Liver (tissue), 9 donors: ENCODE data around the gene C15orf39. TPM values are rescaled to one million over a fixed set of nuclear protein-coding genes. Genes with fewer than 3 reads are reported as not detected.
"Not testable (repeated sequence)": the region's sequence is repeated elsewhere in the genome, so short reads cannot be mapped to it uniquely, and the experiment has no call there.

Source experiments
- DNase-seq: peaks from one replicate; pipeline ENCODE4 v3.0.0-alpha.2; 2017; ENCODE audit warnings: low spot score
- H3K27ac ChIP-seq, 2 donors: one replicate each; pipeline ENCODE4 v1.7.0; 2013; ENCODE audit warnings: inconsistent platforms in 2 of 2, low read length in 2 of 2, control low read depth in 1 of 2, low read depth in 1 of 2, mild to moderate bottlenecking in 1 of 2
- H3K27me3 ChIP-seq, 4 donors: one replicate each; pipeline versions ENCODE4 v1.6.1 to v1.7.0; 2013; ENCODE audit warnings: low read length in 3 of 4, inconsistent platforms in 1 of 4, mild to moderate bottlenecking in 1 of 4, moderate library complexity in 1 of 4; ENCODE audit not compliant: control insufficient read depth in 4 of 4, insufficient read depth in 4 of 4
- H3K36me3 ChIP-seq, 4 donors: one replicate each; pipeline versions ENCODE4 v1.6.1 to v1.7.0; 2013; ENCODE audit warnings: low read length in 3 of 4, mild to moderate bottlenecking in 3 of 4, low read depth in 1 of 4, moderate library complexity in 1 of 4; ENCODE audit not compliant: control insufficient read depth in 4 of 4, insufficient read depth in 3 of 4
- H3K4me1 ChIP-seq, 4 donors: one replicate each; pipeline versions ENCODE4 v1.6.1 to v1.7.0; 2013; ENCODE audit warnings: low read length in 3 of 4, mild to moderate bottlenecking in 3 of 4, moderate library complexity in 1 of 4; ENCODE audit not compliant: control insufficient read depth in 4 of 4, insufficient read depth in 4 of 4
- H3K4me3 ChIP-seq, 3 donors: one replicate each; pipeline versions ENCODE4 v1.6.1 to v1.7.0; 2013; ENCODE audit warnings: low read length in 3 of 3, control low read depth in 1 of 3, low read depth in 1 of 3, mild to moderate bottlenecking in 1 of 3
- H3K9ac ChIP-seq, 2 donors: one replicate each; pipeline ENCODE4 v1.7.0; 2013; ENCODE audit warnings: low read length in 2 of 2, mild to moderate bottlenecking in 2 of 2, moderate library complexity in 2 of 2, control low read depth in 1 of 2, low read depth in 1 of 2
- H3K9me3 ChIP-seq, 4 donors: one replicate each; pipeline versions ENCODE4 v1.6.1 to v1.7.0; 2013; ENCODE audit warnings: low read length in 3 of 4; ENCODE audit not compliant: control insufficient read depth in 4 of 4
- EGR1 ChIP-seq, 2 donors: IDR thresholded peaks; 2 replicates each; pipeline ENCODE4 v1.6.1; 2016 to 2018; ENCODE audit warnings: antibody characterized with exemption in 2 of 2, low read depth in 2 of 2
- FOXA1 ChIP-seq: IDR thresholded peaks from 2 replicates; pipeline ENCODE4 v1.6.1; 2016; ENCODE audit warnings: antibody characterized with exemption
- FOXA2 ChIP-seq: IDR thresholded peaks from 2 replicates; pipeline ENCODE4 v1.6.1; 2016; ENCODE audit warnings: antibody characterized with exemption
- GABPA ChIP-seq, 2 donors: IDR thresholded peaks in 1 of 2; conservative IDR thresholded peaks in 1 of 2; 2 replicates each; pipeline ENCODE4 v1.6.1; 2016; ENCODE audit warnings: antibody characterized with exemption in 2 of 2, mild to moderate bottlenecking in 1 of 2, moderate library complexity in 1 of 2
- JUND ChIP-seq, 2 donors: IDR thresholded peaks; 2 replicates each; pipeline ENCODE4 v1.6.1; 2016; ENCODE audit warnings: antibody characterized with exemption in 2 of 2
- NR2F2 ChIP-seq: IDR thresholded peaks from 2 replicates; pipeline ENCODE4 v1.6.1; 2016; ENCODE audit warnings: antibody characterized with exemption
- RAD21 ChIP-seq, 2 donors: IDR thresholded peaks; 2 replicates each; pipeline ENCODE4 v1.6.1; 2016; ENCODE audit warnings: antibody characterized with exemption in 2 of 2, mild to moderate bottlenecking in 2 of 2
- RXRA ChIP-seq, 2 donors: IDR thresholded peaks; 2 replicates each; pipeline ENCODE4 v1.6.1; 2017 to 2018; ENCODE audit warnings: antibody characterized with exemption in 2 of 2, mild to moderate bottlenecking in 1 of 2
- SP1 ChIP-seq: IDR thresholded peaks from 2 replicates; pipeline ENCODE4 v1.6.1; 2018; ENCODE audit warnings: antibody characterized with exemption, mild to moderate bottlenecking
- YY1 ChIP-seq: IDR thresholded peaks from 2 replicates; pipeline ENCODE4 v1.6.1; 2016; ENCODE audit warnings: antibody characterized with exemption, mild to moderate bottlenecking
- WGBS: extraction: QIAGEN DNeasy Blood & Tissue Kit; methylation state at CpG from one replicate; pipeline ENCODE4 v1.1.7; 2013; 5-methylcytosine and 5-hydroxymethylcytosine counted together
- polyA plus RNA-seq, 2 donors: library from polyadenylated mRNA; stranded (reverse) in 1 of 2; unstranded in 1 of 2; fragments of 200-250 nt in 1 of 2; fragments of >200 nt in 1 of 2; fragmentation: Nextera tagmentation in 1 of 2; extraction: Ambion mirVana in 1 of 2; gene quantifications; one replicate each; pipeline versions ENCODE4 v1.2.1 to v1.2.3, GENCODE V29; 2013 to 2015
- total RNA-seq, 2 donors: library from RNA; depleted of rRNA; stranded (reverse); fragments of >200 nt; gene quantifications; one replicate each; pipeline ENCODE4 v1.2.3, GENCODE V29; 2014
- TF ChIP-seq, protein P1 (sequence below): IDR thresholded peaks from 2 replicates; pipeline ENCODE4 v1.6.1; 2016; ENCODE audit warnings: antibody characterized with exemption
- TF ChIP-seq, protein P2 (sequence below): IDR thresholded peaks from 2 replicates; pipeline ENCODE4 v1.6.1; 2016; ENCODE audit warnings: antibody characterized with exemption
- donor health status: healthy.
- donor health status: healthy.
- donor health status: healthy.
- donor health status: healthy.
- donor health status: healthy.

The C15orf39 gene
- total and polyA plus RNA-seq, 4 donors = 1.2 to 4.0 (median 3.0) TPM

DNA sequence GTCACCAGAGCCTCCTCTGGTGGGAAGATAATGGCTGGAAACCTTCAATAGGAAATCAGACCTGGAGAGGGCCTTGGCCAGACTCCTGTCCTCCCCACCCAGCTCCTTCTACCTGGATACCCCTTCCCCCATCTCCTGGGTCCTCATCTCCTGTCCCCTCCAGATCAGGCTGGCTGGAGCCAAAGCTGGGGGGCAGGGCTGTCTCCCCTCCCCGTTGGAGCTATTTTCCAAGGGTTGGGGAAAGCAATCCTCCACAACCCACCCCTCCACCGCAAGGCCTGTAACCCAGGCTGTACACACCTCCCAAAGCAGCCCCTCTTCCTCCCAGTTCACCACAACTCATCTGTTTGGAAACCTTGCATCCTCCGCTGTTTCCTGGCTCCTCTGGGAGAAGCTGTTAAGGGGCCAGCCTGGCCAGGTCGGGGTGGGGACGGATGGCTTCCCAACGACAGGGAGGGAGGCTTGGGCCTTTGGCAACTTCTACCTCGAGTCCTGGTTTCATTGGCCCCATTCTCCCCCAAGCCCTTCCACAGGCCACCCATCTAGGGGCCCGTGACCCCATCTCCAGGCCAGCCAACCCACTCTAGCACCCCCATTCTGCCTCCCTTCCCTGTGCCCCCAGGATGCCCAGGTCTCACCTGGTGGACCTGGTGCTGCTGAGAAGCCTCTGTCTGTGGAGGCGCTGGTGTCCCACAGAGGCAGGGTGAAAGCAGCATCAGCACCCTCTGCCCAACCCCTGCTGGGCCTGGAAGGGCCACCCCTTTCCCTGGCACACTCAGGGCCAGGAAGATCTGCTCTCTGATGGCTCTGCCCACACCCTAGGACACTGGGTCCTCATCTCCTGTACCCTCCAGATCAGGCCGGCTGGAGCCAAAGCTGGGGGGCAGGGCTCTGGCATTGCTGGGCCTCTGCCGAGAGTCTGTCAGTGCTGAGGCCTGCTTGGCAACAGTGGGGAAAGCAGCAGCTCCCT lies 34.4 kb downstream of the C15orf39 start:
- Histone ChIP-seq H3K9me3 (no peaks in the 10 kb centered on the region), H3K4me3 (no peak overlapping the region), H3K4me1 (no peaks in the 10 kb centered on the region), H3K27ac (no peak overlapping the region), H3K27me3 (peaks cover 0 to 6% (median 0%) of the 10 kb centered on the region in 4 donors), H3K36me3 (no peaks in the 10 kb centered on the region), H3K9ac (no peak overlapping the region)
- WGBS = 90% methylated on average over 11 of the region's 11 CpGs
- DNase-seq = no peak
- TF ChIP-seq EGR1 (IDR thresholded peaks at IDR 0.05; ENCODE audit: low read depth in 2 of 2) (no peak), YY1 (no peak)
- TF ChIP-seq, protein P1, sequence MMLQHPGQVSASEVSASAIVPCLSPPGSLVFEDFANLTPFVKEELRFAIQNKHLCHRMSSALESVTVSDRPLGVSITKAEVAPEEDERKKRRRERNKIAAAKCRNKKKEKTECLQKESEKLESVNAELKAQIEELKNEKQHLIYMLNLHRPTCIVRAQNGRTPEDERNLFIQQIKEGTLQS = no peak

DNA sequence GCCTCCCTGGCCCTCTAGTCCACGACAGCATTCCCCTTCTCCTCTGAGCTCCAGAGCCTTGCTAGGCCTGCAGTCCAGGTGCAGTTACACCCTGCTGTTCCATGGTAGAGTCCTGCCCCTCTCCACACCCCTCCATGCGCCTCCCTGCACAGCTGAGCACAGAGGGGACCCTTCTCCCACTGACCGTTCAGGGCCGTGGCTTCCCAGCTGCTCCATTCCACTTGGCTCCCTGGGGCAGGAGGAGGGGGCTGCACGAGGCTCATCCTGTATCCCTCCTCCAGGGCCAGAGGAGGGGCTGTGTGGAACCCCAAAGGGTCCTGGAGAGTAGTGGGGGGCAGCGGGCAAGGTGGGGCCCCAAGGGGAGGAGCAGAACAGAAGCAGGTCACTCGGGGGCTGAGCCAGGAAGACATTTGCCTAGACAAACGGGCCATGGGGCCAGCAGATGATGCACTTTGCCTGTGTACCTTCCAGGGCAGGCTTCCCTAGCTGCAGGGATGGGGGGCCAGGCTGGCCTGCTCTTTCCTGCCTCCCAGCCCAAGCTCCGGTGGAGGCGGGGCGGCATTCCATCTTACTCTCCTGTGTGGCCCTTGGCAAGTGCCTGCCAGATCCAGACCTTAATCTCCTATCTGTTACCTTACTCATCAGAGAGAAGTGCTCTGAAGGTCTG lies 35.8 kb downstream of the C15orf39 start:
- no peak overlapping the region for H3K27ac ChIP-seq
- TF ChIP-seq, protein P1 = no peak
- TF ChIP-seq, protein P2, sequence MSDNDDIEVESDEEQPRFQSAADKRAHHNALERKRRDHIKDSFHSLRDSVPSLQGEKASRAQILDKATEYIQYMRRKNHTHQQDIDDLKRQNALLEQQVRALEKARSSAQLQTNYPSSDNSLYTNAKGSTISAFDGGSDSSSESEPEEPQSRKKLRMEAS = no peak
- no peak for TF ChIP-seq GABPA (IDR thresholded peaks at IDR 0.05 in 1 of 2, conservative IDR thresholded peaks at IDR 0.05 in 1 of 2)
- no peak for TF ChIP-seq NR2F2
- no peak for TF ChIP-seq RXRA (IDR thresholded peaks at IDR 0.05)
- TF ChIP-seq SP1 = no peak
- TF ChIP-seq EGR1 (IDR thresholded peaks at IDR 0.05; ENCODE audit: low read depth in 2 of 2) = no peak
- TF ChIP-seq JUND (IDR thresholded peaks at IDR 0.05) = no peak
- H3K27me3 ChIP-seq = peaks cover 0 to 6% (median 0%) of the 10 kb centered on the region in 4 donors
- H3K36me3 ChIP-seq = no peaks in the 10 kb centered on the region
- no peak overlapping the region for H3K4me3 ChIP-seq
- no peak for DNase-seq
- whole genome bisulfite sequencing = 86% methylated on average over 11 of the region's 11 CpGs
- no peaks in the 10 kb centered on the region for H3K9me3 ChIP-seq
- H3K9ac ChIP-seq = no peak overlapping the region
- H3K4me1 ChIP-seq = no peaks in the 10 kb centered on the region

DNA sequence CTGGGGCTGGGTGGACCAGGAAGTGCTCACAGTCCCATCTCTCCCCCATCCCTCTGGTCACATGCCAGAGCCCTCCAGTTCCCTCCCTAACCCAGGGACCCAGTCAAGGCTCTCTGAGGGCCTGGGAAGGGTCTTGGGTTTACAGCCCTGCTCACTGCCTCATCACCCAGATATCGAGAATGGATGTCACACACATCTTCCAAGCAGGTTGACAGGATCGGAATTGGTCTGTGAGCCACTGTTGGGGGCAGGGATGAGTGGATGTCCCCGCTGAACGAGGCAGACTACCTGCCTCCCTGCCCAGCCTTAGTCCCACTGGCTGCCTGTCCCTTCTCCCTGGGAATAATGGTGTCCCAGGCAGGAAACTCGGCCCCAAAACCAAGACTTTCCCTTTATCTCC lies 36.5 kb downstream of the C15orf39 start:
- no peak for TF ChIP-seq GABPA (IDR thresholded peaks at IDR 0.05 in 1 of 2, conservative IDR thresholded peaks at IDR 0.05 in 1 of 2)
- TF ChIP-seq SP1 = no peak
- TF ChIP-seq FOXA1 = no peak
- TF ChIP-seq RXRA (IDR thresholded peaks at IDR 0.05) = no peak
- TF ChIP-seq FOXA2 = no peak
- no peak for TF ChIP-seq RAD21 (IDR thresholded peaks at IDR 0.05)
- TF ChIP-seq EGR1 (IDR thresholded peaks at IDR 0.05; ENCODE audit: low read depth in 2 of 2) = no peak

DNA sequence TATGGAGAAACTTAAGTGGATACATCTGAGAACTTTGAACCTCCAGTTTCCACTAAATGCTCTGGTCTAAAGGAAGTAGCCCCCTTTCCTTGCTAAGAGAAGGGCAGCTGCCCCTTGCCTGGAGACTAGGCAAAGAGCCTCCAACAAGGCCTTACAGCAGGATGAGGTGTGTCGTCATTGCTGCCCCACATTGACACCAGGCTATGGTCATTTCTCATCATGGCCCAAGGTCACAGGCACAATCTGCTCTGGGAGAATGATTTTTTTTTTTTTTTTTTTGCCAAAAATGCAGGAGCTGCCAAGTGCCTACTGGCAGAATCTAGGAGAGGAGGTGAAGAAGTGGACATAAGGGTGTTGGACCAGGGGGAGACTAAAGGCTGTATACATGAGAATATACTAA lies 44.1 kb downstream of the C15orf39 start:
- H3K9ac ChIP-seq, DNase-seq: not testable (repeated sequence)
- WGBS = 88% methylated on average over 1 of the region's 1 CpG

More for the DNA sequence above, 36.5 kb downstream of the C15orf39 start:
- no peaks in the 10 kb centered on the region for H3K9me3 ChIP-seq
- DNase-seq = no peak
- H3K4me3 ChIP-seq = no peak overlapping the region
- H3K9ac ChIP-seq = no peak overlapping the region
- H3K27me3 ChIP-seq = peaks cover 0 to under 1% (median 0%) of the 10 kb centered on the region in 4 donors
- H3K36me3 ChIP-seq = no peaks in the 10 kb centered on the region
- 88% methylated on average over 5 of the region's 5 CpGs for WGBS
- H3K4me1 ChIP-seq = no peaks in the 10 kb centered on the region
- no peak overlapping the region for H3K27ac ChIP-seq

DNA sequence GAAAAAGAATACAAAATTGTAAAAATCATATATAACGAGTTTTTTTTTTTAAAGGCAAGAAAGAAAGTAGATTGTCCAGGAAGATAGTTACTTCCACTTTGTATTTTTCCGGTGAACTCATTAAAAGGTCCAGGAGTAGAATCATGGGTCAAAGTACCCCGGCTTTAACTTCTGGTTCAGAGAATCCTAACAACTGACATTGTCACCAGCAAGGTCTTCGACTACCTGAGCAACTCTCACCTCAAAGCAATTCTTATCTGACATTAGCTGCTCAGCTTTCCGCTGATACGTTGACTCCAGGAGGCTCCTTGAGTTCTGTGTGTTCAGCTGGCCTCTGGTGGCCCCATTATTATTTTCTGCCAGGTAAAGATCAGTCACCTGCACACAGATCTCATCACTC lies 47.3 kb downstream of the C15orf39 start:
- not testable (repeated sequence) for H3K4me3 ChIP-seq, H3K27me3 ChIP-seq, H3K9ac ChIP-seq, H3K9me3 ChIP-seq, H3K36me3 ChIP-seq, H3K27ac ChIP-seq, DNase-seq, H3K4me1 ChIP-seq
- WGBS = 45% methylated on average over 6 of the region's 6 CpGs

More for the DNA sequence above, 44.1 kb downstream of the C15orf39 start:
- not testable (repeated sequence) for H3K27me3 ChIP-seq, H3K4me3 ChIP-seq, H3K36me3 ChIP-seq, H3K27ac ChIP-seq, H3K4me1 ChIP-seq, H3K9me3 ChIP-seq
